Central memory CD8-positive, alpha-beta T cell (primary cell): ENCODE results near the gene RIN3.
A peak's percentile ranks its signal among the peaks of the same experiment; 100 is the strongest.
"Not testable (repeated sequence)": the region's sequence is repeated elsewhere in the genome, so short reads cannot be mapped to it uniquely, and the experiment has no call there.

Experiments
- ATAC-seq: fragments of 150-1000 bp; cut with Tn5 transposase; replicated peaks from 2 replicates; pipeline ENCODE4 v1.10.0; 2022; ENCODE audit warnings: mild to moderate bottlenecking, moderate FRiP score, moderate number of reproducible peaks; ENCODE audit not compliant: poor library complexity, severe bottlenecking; ENCODE audit errors: extremely low read depth
- DNase-seq, 2 donors: peaks; one replicate each; pipeline ENCODE4 v3.0.0; 2021; ENCODE audit warnings: low spot score in 2 of 2
- H3K27ac Mint-ChIP-seq: one replicate; pipeline ENCODE4 v1.8.0; 2022; ENCODE audit warnings: low read depth, mild to moderate bottlenecking, moderate library complexity, mixed read lengths
- H3K27me3 Mint-ChIP-seq: one replicate; pipeline ENCODE4 v1.8.0; 2022; ENCODE audit warnings: mixed read lengths
- H3K36me3 Mint-ChIP-seq: one replicate; pipeline ENCODE4 v1.8.0; 2022; ENCODE audit warnings: mild to moderate bottlenecking, moderate library complexity, mixed read lengths; ENCODE audit not compliant: insufficient read depth
- H3K4me1 Mint-ChIP-seq: one replicate; pipeline ENCODE4 v1.8.0; 2022; ENCODE audit warnings: mixed read lengths
- H3K4me3 Mint-ChIP-seq: one replicate; pipeline ENCODE4 v1.8.0; 2022; ENCODE audit warnings: mild to moderate bottlenecking, moderate library complexity, mixed read lengths
- H3K9me3 Mint-ChIP-seq: one replicate; pipeline ENCODE4 v1.8.0; 2022; ENCODE audit warnings: mixed read lengths

Gene RIN3

DNA sequence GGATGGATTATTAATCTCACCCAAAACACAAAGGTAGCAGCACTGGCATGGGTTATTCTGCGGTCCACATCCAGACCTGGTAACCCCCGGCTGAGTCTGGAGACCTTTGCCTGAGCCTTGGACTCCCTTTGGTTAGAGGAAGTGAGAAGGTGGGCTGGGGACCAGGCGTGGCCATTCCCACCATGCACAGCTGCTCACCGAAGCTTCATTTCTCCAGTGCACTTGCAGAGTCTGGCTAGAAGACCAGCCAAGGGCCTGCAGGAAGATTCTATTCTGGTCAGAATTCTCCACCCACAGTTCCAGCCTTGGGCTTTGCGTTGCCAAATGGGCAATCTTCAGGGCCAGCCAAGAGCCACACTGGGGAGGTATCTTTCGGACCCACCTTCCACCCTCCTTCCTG, 161.8 kb downstream of the RIN3 start:
- ATAC-seq (no peak), DNase-seq (no peak)
- Mint-ChIP-seq H3K4me3 (no peak overlapping the region), H3K36me3 (peaks cover 28% of the 10 kb centered on the region), H3K27ac (peak overlapping the region; percentile 49), H3K9me3 (no peaks in the 10 kb centered on the region), H3K4me1 (peaks cover 35% of the 10 kb centered on the region), H3K27me3 (no peaks in the 10 kb centered on the region)

DNA sequence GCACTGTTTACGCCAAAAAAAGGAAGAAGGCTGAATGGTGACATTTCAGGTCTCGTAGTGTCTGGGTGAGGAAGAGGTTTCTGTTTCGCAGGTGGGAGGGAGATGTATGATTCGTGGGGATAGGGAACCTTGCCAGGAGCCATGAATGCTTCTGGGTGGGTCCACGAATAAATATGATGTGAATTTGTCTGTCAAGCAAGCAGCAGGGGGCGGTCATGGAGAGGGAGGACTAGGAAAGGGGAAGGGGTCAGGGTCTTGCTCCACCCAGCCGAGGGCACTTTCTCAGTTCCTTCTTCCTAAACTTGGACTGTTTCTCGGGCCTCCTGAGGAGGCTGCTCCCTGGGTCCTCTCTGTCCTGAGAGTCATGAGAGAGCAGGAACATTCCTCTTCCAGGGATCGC, 162.4 kb downstream of the RIN3 start:
- H3K27me3 Mint-ChIP-seq: no peaks in the 10 kb centered on the region
- peak overlapping the region; percentile 49 for H3K27ac Mint-ChIP-seq
- H3K4me3 Mint-ChIP-seq: no peak overlapping the region
- peaks cover 33% of the 10 kb centered on the region for H3K4me1 Mint-ChIP-seq
- ATAC-seq (no peak), DNase-seq (no peak)
- H3K9me3 Mint-ChIP-seq: no peaks in the 10 kb centered on the region
- H3K36me3 Mint-ChIP-seq: peaks cover 25% of the 10 kb centered on the region

- H3K4me3 Mint-ChIP-seq: no peak overlapping the region
- H3K9me3 Mint-ChIP-seq: no peaks in the 10 kb centered on the region
- peaks cover 26% of the 10 kb centered on the region for H3K36me3 Mint-ChIP-seq
- peaks cover 33% of the 10 kb centered on the region for H3K4me1 Mint-ChIP-seq
- H3K27me3 Mint-ChIP-seq: no peaks in the 10 kb centered on the region
- no peak for ATAC-seq
- no peak for DNase-seq
- peak overlapping the region; percentile 49 for H3K27ac Mint-ChIP-seq
Observed at GRCh38 chr14:92676403-92677086, 163.0 kb downstream of the RIN3 start.

GRCh38 chr14:92677087-92677668, 163.6 kb downstream of the RIN3 start:
- H3K27ac Mint-ChIP-seq: peak overlapping the region; percentile 49
- no peaks in the 10 kb centered on the region for H3K9me3 Mint-ChIP-seq
- no peak for DNase-seq
- peaks cover 24% of the 10 kb centered on the region for H3K36me3 Mint-ChIP-seq
- no peak for ATAC-seq
- peaks cover 33% of the 10 kb centered on the region for H3K4me1 Mint-ChIP-seq
- H3K27me3 Mint-ChIP-seq: no peaks in the 10 kb centered on the region
- H3K4me3 Mint-ChIP-seq: no peak overlapping the region

GRCh38 chr14:92677955-92678354, 164.4 kb downstream of the RIN3 start:
- ATAC-seq (no peak), DNase-seq (no peak)
- peaks cover 33% of the 10 kb centered on the region for H3K4me1 Mint-ChIP-seq
- H3K9me3 Mint-ChIP-seq: no peaks in the 10 kb centered on the region
- no peak overlapping the region for H3K4me3 Mint-ChIP-seq
- H3K36me3 Mint-ChIP-seq: peaks cover 22% of the 10 kb centered on the region
- H3K27me3 Mint-ChIP-seq: no peaks in the 10 kb centered on the region
- H3K27ac Mint-ChIP-seq: no peak overlapping the region

GRCh38 chr14:92678766-92679165, 165.2 kb downstream of the RIN3 start:
- Mint-ChIP-seq H3K27me3 (no peaks in the 10 kb centered on the region), H3K27ac (no peak overlapping the region), H3K9me3 (no peaks in the 10 kb centered on the region), H3K4me1 (peaks cover 33% of the 10 kb centered on the region), H3K36me3 (peaks cover 26% of the 10 kb centered on the region), H3K4me3 (no peak overlapping the region)
- no peak for DNase-seq
- no peak for ATAC-seq

GRCh38 chr14:92679246-92679645, 165.7 kb downstream of the RIN3 start:
- Mint-ChIP-seq H3K4me1 (peaks cover 29% of the 10 kb centered on the region), H3K27me3 (no peaks in the 10 kb centered on the region), H3K27ac (no peak overlapping the region), H3K4me3 (no peak overlapping the region), H3K9me3 (no peaks in the 10 kb centered on the region), H3K36me3 (peaks cover 29% of the 10 kb centered on the region)
- ATAC-seq (no peak), DNase-seq (no peak)

DNA sequence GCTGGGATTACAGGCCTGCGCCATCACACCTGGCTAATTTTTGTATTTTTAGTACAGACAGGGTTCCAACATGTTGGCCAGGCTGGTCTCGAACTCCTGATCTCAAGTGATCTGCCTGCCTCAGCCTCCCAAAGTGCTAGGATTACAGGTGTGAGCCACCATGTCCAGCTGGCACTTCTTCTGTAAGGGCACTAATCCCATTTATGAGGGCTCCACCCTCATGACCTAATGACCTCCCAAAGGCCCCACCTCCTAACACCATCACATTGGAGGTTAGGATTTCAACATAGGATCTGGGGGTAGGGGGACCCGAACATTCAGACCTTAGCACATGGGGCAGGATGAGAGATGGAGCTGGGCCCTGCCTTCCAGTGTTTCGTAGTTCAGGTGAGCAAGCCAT, 166.7 kb downstream of the RIN3 start:
- peak overlapping the region; percentile 13 for H3K27ac Mint-ChIP-seq

GRCh38 chr14:92680781-92681650, 167.4 kb downstream of the RIN3 start:
- H3K27me3 Mint-ChIP-seq: no peaks in the 10 kb centered on the region
- peaks cover 26% of the 10 kb centered on the region for H3K36me3 Mint-ChIP-seq
- peak; percentile 74 for ATAC-seq
- H3K27ac Mint-ChIP-seq: peak overlapping the region; percentile 87
- peak; percentile 62 to 63 for DNase-seq
- no peaks in the 10 kb centered on the region for H3K9me3 Mint-ChIP-seq
- H3K4me3 Mint-ChIP-seq: peak overlapping the region; percentile 16
- H3K4me1 Mint-ChIP-seq: peaks cover 29% of the 10 kb centered on the region

More for the DNA sequence above, 166.7 kb downstream of the RIN3 start:
- not testable (repeated sequence) for DNase-seq, ATAC-seq, H3K4me3 Mint-ChIP-seq, H3K9me3 Mint-ChIP-seq, H3K27me3 Mint-ChIP-seq
- Mint-ChIP-seq H3K36me3 (peaks cover 26% of the 10 kb centered on the region), H3K4me1 (peaks cover 29% of the 10 kb centered on the region)

DNA sequence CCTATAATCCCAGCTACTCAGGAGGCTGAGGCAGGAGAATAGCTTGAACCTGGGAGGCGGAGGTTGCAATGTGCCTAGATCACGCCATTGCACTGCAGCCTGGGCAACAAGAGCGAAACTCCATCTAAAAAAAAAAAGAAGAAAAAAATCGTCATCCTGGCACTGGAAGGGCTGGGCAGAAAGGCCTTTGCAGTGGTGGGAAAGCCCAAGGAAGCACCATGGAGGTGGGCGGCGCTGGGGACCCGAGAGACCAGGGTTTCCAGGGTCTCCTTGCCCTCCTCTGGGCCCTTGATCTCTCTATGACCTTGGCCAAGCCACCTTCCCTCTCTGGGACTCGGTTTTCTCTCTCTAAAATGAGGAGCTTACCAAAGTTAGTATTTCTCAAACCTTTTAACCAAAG, 169.5 kb downstream of the RIN3 start:
- Mint-ChIP-seq H3K27me3 (no peaks in the 10 kb centered on the region), H3K4me1 (peaks cover 14% of the 10 kb centered on the region), H3K27ac (no peak overlapping the region), H3K36me3 (peaks cover 27% of the 10 kb centered on the region), H3K9me3 (no peaks in the 10 kb centered on the region), H3K4me3 (no peak overlapping the region)
- ATAC-seq: no peak
- DNase-seq: no peak

DNA sequence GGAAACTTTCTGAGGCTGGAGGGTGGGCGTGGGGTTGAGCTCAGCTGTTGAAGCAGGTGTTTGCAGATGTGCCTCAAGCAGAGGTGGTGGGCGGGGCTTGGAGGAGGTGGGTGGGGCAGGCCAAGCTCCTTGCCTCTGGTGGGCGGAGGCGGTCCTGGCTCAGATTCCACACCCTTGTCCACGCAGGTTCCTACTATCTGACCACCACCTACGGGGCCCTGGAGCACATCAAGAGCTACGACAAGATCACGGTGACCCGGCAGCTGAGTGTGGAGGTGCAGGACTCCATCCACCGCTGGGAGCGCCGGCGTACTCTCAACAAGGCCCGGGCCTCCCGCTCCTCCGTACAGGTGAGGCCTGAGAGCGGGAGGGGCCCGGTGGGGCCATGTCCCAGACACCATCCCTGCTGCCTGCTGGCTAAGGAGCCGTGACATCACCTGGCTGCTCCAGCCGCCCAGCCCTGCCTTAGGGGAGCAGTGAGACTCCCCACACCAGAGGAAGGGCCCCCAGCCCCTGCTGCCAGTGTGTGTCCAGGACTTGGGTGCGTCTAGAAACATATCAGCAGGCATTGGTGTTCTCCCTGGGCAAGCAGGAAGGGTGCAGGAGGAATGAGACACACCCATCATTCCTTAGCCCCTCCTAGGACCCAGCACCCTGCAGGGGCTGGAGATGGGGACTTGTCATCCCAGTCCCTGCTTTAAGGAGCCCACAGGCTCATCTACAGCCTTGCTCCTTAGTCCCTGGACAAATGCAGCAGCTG, 171.4 kb downstream of the RIN3 start:
- H3K27me3 Mint-ChIP-seq: no peaks in the 10 kb centered on the region
- peak overlapping the region; percentile 75 for H3K27ac Mint-ChIP-seq
- peaks cover 14% of the 10 kb centered on the region for H3K4me1 Mint-ChIP-seq
- ATAC-seq (no peak), DNase-seq (no peak)
- no peak overlapping the region for H3K4me3 Mint-ChIP-seq
- H3K36me3 Mint-ChIP-seq: peaks cover 21% of the 10 kb centered on the region
- no peaks in the 10 kb centered on the region for H3K9me3 Mint-ChIP-seq

- Mint-ChIP-seq H3K4me3 (peak overlapping the region; percentile 8), H3K27me3 (no peaks in the 10 kb centered on the region), H3K27ac (peak overlapping the region; percentile 75), H3K9me3 (no peaks in the 10 kb centered on the region), H3K4me1 (peaks cover 13% of the 10 kb centered on the region), H3K36me3 (peaks cover 24% of the 10 kb centered on the region)
- ATAC-seq: no peak
- DNase-seq: no peak
Observed at GRCh38 chr14:92685784-92686355, 172.3 kb downstream of the RIN3 start.
